Activated CD4-positive, alpha-beta T cell treated with anti-CD3 and anti-CD28 coated beads, Interleukin-2, Interleukin-6, amounts not matched to agents 100 ng/mL and 50 ng/mL, durations not matched to agents 16 hours and 8 hours (primary cell): ENCODE data around the gene MAS1L.
"Not testable (repeated sequence)": the region's sequence is repeated elsewhere in the genome, so short reads cannot be mapped to it uniquely, and the experiment has no call there.

Experiments used
- DNase-seq: peaks from one replicate; pipeline ENCODE4 v3.0.0-alpha.2; 2020

Gene MAS1L

DNA sequence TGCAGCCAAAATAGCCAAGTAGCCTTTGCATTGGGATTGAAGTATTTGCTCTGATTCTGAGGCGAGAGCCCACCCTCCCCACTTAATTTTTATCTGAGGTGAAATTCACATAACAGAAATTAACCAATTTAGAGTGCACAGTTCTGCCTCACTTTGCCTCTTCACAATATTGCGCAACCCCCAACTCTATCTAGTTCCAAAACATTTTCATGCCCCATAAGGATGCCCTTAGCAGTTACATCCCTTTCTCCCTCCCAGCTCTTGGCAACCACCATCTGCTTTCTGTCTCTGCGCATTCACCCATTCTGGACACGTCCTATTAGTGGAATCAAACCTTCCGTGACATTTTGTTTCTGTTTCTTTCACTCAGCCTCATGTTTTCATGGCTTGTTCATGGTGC is 9.0 kb downstream of the MAS1L start:
- DNase-seq = no peak

DNA sequence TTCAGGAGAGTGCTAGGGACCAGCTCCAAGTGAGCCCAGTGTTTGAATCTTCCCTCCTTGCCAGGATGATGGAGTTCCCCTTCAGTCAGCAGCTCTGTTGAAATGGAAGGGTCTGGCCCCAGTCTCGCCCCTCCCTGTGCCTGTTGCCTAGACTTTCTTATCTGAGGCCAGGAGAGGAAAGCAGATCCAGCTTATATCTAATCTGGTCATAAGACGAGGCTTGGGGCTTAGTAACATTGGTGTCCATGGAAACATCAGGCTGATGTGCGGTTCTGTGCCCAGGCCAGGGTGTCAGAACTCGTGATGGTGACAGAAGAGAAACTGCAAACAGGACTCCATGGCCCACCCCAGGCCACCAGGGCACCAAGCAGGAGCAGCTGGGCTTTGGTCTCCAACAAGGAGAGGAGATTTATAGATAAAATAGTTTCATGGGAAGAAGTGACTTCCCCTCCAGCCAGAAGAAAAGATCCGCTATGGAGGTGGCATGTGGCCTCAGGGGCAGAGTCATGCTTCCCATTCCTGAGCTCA is 9.8 kb downstream of the MAS1L start:
- no peak for DNase-seq

DNA sequence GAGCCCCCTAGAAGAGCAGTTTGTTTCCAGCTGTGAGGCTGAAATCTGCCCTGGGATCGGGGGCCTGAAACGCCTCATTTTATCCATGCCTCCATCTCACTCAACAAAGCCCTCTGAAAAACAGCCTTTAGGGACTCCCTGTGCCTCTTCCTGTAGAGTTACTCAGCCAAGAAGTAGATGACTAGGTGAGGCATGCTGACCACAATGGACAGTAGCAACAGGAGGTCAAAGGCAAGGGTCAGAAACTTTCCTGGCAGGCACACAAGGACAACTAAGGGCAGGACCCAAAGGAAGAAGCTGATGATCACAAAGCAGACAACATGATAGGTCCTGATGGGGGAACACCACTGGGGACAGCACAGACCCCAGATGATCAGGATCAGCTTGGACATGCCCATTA is 12.8 kb downstream of the MAS1L start:
- no peak for DNase-seq

DNA sequence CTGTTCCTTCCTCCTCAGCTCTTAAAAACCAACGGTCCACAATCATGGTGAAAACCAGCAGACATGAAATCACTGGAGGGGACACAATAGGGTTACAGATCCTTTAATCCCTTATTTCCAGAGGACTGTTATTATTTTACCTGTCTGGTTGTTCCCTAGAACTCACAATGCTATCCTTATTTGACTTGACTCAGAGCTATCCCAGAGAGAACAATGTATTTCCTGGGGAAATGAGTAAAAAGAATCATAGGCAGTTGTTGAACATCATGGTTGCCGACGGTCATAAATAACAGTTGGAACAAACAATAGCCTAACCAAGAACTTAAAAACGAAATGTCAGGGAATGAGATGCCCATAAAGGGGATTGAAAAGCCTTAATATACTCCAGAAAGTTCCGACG is 21.5 kb downstream of the MAS1L start:
- DNase-seq = no peak

DNA sequence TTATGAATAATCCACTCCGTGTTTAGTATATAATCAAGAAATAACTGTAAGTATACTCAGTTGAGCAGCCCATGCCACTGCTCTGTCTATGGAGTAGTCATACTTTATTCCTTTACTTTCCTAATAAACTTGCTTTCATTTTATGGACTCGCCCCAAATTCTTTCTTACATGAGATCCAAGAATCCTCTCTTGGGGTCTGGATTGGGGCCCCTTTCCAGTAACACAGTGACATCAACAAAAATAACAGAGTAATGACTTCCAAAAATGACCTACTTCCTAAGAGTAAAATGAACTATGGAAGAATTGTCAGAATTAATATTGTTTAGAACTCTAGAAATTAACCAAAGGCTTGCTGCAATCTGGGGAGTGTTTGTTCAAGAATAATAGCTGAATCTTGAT is 22.0 kb downstream of the MAS1L start:
- no peak for DNase-seq

DNA sequence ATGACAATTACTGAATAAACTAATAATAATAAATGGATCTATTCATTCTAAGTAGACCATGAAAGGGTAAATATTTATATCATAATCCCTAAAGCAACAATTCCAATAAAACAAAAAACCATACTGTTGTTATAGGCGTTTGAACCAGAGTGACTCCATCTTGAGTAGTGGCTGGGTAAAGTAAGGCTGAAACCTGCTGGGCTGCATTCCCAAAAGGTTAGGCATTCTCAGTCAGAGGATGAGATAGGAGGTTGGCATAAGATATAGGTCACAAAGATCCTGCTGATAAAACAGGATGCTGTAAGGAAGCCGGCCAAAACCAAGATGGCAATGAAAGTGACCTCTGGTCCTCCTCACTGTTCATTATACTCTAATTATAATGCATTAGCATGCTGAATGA is 22.5 kb downstream of the MAS1L start:
- no peak for DNase-seq

DNA sequence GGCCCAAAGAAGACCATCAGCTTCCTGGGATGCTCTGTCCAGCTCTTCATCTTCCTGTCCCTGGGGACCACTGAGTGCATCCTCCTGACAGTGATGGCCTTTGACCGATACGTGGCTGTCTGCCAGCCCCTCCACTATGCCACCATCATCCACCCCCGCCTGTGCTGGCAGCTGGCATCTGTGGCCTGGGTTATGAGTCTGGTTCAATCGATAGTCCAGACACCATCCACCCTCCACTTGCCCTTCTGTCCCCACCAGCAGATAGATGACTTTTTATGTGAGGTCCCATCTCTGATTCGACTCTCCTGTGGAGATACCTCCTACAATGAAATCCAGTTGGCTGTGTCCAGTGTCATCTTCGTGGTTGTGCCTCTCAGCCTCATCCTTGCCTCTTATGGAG is 25.7 kb downstream of the MAS1L start:
- DNase-seq = no peak

DNA sequence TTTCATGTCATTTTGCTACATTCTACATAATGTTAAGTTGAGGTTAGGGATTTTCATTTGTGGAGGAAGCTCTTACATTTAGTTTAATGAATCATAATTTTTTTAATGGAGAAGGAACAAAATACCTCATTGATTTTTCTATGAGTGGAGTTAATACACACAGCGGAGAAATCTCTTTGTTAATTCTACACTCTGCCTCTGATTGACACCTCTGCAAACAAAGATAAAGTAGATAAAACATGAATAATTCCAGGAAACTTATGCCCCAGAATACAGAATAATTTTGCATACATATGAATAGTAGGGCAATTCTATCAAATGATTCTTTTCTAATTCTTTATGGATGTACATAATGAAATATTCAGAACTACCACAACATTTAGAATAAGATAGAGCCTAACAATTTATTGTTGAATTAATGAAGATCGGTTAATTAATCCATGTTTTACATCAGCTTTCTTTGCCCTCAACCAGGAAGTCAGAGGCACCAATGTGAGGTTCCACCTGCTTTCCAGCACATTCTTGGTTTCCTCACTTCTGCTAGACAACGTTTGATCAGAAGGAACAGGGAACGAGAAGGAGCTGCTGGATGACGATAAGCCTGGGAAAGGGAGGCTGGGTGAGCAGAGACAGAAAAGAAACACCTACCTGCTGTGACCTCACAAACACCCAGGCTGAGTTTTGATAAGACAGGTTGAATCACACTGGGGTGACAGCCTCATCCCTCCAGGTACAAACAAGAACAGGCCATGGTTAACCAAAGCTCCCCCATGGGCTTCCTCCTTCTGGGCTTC is 26.5 kb downstream of the MAS1L start:
- DNase-seq = no peak

DNA sequence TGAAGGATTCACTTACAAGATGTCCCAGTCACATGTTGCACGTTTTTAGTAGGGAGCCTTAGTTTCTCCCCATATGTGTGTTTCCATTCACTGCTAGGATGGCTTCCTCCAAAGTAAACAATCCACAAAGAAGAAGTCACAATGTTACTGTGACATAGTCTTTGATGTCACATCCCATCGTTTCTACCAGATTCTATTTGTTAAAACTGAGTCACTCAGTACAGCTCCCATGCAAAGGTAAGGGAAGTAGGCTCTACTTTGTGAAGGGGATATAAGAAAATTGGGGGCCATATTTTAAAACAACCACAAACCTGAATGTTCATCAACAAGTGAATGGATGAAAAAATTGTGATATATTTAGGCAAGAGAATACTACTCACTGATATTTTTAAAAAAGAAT is 30.8 kb downstream of the MAS1L start, which contains the start of the genes OR11A1 and OR2H1:
Gene OR11A1 (minus strand): TSS at position 101 of the 400 bp plus-strand sequence. CDS start 29,430 bp downstream, outside the sequence.
Gene OR2H1 (plus strand): TSS at position 185 of the 400 bp plus-strand sequence. CDS start 4,615 bp downstream, outside the sequence.
- DNase-seq = no peak

DNA sequence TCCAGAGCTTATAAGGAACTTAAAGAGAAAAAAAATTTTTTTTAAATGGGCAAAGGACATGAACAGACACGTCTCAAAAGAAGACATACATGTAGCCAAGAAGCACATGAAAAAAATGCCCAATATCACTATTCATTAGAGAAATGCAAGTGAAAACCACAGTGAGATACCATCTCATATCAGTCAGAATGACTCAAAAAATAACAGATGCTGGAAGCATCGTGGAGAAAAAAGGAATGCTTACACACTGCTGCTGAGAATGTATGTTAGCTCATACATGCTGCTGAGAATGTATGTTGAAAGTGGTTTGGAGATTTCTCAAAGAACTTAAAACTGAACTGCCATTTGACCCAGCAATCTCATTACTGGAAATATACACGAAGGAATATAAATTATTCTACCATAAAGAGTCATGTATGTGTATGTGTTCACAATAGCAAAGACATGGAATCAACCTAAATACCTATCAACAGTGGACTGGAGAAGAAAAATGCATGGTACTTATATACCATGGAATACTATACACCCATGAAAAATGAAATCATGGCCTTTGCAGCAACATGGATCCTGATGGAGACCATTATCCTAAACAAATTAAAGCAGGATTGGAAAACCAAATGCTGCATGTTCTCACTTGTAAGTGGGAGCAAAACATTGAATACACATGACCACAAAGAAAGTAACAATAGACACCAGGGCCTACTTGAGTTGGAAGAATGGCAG is 36.1 kb downstream of the MAS1L start:
- DNase-seq = no peak

DNA sequence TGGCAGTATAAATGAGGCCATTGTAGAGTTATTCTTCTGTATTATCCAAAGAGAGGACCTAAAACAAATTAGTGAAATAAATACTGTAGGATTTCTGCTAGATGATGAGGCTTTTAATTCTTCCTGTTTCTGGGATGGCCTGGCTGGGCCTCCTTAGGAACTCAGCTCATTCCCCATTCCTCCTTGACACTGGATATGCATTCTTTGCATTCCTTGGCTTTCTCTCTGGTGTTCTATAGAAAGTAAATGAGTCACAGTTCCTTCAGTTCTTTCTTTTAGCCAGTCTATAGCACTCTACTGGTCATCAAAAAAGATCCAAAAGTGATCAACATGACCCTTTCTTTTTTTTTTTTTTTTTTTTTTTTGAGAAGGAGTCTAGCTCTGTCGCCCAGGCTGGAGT is 40.1 kb downstream of the MAS1L start:
- no peak for DNase-seq

DNA sequence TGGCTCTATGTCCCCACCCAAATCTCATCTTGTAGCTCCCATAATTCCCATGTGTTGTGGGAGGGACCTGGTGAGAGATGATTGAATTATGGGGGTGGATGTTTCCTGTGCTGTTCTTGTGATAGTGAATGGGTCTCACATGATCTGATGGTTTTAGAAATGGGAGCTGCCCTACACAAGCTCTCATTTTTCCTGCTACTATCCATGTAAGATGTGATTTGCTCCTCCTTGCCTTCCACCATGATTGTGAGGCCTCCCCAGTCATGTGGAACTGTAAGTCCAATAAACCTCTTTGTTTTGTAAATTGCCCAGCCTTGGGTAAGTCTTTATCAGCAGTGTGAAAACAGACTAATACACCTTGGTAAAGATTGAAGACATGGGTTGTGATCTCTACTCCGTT is 43.7 kb downstream of the MAS1L start:
- not testable (repeated sequence) for DNase-seq

DNA sequence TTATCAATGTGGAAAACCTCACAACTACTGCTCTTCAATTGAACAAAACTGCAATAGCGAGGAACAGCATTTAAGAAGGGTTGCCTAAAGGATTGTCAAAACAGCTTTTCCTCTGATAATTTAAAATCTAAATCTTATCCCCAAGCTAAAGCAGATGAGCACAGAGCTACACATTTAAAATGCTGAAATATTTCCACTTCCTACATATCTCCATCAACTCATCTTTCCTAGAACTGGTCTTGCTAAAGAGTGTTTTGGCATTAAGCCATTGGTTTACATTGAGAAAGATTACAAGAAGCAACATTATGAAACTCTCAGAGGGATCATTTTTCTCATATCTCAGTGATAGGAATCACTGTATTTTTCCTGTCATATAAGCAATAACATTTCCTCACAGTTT is 45.0 kb downstream of the MAS1L start:
- no peak for DNase-seq

DNA sequence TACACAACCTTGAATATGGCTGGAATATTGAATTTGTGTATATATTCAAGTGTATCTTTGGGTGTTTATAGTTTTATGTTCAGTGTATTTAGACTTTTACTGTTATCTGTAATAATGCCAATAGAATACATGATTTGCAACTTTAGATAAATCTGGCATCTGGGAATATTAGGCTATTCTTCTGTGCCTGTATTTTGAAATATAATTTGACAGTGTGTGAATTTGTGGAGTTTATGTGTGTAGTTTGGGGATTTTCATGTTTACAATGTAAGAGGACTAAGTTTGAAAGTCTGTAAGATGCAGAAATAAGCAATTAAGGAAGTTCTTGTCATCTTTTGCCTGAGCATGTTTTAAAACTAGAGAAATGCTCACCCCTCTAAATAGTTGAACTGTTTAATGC is 48.8 kb downstream of the MAS1L start, which contains the start of gene OR10C1:
Gene OR10C1 (plus strand): TSS at position 301 of the 400 bp plus-strand sequence. CDS start 710 bp downstream, outside the sequence.
- DNase-seq = no peak

DNA sequence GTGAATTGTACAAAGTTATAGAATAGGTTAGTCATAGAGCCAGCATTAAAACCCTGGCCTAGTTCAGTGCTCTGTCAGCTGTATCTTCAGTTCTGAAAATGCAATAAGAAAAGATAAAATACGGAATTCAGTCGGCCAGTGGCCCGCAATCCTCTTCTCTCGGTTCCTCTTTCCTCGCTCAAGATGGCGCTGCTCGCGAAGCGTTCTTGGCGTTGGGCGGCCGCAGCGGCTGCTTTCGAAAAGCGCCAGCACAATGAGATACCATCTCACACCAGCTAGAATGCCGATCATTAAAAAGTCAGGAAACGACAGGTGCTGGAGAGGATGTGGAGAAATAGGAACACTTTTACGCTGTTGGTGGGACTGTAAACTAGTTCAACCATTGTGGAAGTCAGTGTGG is 51.0 kb downstream of the MAS1L start:
- DNase-seq = not testable (repeated sequence)
